NCI-H2107 treated with DMSO at 0.1 percent for 48 hours (cell line): ENCODE results near the gene UQCRQ.
"Not testable (repeated sequence)": the region's sequence is repeated elsewhere in the genome, so short reads cannot be mapped to it uniquely, and the experiment has no call there.

ENCODE experiments used
- DNase-seq: peaks from one replicate; lab custom pipeline; 2025; ENCODE audit not compliant: unreplicated experiment; lab: John Stamatoyannopoulos, UW

The UQCRQ gene

DNA sequence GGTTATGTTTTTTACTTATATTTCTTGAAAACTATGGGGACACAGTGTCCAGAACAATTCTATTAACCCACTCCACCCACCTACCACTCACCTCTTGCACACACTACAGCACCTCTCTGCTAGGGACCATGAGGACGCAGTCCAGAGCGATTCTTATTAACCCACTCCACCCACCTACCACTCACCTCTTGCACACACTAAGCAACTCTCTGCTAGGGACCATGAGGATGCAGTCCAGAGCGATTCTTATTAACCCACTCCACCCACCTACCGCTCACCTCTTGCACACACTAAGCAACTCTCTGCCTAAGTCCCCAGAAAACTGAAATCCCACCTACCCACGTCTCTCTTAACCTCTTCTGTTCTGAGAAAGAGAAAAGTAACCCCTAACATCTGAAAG is 33.8 kb upstream of the UQCRQ start:
- no peak for DNase-seq

DNA sequence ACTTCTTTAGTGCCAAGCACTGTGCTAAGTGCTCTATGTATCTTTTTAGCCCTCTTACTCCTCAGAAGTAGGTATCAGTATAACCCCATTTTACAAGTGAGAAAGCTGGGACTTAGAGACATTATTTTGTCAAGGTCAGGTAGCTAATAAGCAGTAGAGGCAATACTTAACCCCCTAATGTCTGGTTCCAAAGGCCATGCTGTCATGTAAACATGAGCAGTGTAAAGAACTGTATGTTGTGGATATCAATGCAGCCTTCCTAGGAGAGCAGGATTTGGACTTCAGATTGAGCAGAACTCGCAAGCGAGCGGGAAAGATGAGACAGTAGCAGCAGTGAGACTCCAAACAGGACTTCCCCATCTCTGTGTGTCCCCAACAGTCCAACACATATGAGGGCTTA is 32.4 kb upstream of the UQCRQ start:
- DNase-seq: no peak

- DNase-seq: no peak
Observed at GRCh38 chr5:132836852-132837251, 29.6 kb upstream of the UQCRQ start.

DNA sequence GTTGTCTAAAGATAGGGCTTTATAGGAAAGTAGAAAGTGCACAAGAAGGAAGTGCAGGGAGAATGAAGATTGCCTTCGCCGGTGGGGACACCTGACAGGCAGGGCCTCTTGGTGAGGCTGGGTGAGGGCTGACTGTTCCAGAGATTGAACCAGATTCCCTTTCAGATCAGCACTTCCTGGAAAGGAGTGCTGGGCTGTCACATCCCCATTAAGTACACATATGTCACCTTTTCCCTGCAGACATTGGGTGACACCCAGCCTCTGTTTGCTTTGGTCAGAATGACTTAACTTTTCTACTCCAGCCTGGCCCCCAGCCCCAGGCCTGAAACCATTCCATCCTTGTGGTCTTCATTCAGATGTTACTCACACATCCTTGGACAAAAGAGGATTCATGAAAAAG is 28.6 kb upstream of the UQCRQ start:
- no peak for DNase-seq

GRCh38 chr5:132838516-132839282 is 27.7 kb upstream of the UQCRQ start:
- no peak for DNase-seq

DNA sequence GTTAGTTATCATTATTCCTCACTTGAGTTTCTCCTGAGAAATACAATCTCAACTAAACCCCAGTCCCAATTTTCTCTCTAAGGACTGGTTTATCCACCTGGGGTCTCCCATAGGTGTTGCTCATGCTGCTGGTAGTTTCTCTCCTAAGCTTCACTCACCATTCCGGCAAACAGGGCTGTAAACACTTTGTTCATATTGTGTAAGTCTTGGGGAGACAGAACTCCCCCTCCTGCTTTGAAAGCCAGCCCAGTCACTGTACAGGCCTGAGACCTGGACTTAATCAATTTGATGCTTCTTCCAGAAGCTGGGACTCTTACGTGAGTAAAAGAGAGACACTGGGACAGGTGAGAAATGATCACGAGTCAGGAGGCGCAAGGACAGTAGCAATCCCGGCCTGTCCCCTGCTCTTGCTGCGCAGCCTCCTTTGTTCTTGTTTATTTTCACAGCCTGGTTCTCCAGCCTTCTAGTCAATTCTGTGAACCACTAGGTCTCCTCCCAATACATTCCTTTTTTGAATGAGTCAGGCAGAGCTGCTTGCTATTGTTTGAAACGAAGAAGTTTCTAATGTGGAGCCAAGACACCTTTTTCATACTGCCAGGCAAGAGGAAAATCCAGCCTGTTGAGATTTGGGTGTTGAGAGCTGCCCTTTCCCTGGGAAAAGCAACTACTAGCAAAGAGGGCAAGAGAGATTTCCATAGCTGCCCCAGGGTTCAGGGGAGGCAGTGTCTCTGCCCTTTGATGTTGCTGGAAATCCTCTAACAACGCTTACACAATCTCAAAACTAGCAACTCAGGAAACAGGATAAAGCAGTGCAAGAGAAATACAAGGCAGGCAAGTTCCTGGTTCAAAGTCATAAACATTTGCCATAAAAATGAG is 26.8 kb upstream of the UQCRQ start:
- no peak for DNase-seq

DNA sequence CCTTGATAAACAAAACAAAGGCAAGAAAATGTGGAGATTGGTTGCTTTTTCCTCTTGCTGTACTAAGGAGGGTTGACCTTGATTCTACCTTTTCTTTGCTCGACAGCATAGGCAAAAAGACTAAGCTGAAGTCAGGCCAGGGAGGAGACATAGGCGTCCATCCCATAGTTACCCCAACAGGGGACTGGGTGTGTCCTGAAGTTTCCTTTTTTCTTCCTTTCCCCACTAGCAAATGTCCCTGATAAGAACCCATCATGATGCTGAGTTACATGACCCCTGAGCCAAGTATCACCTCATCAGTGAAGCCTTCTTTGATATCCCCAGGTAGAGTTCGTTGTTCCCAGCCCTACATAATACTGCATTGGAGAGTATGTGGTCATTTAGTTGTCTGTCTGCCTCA is 26.1 kb upstream of the UQCRQ start:
- no peak for DNase-seq

DNA sequence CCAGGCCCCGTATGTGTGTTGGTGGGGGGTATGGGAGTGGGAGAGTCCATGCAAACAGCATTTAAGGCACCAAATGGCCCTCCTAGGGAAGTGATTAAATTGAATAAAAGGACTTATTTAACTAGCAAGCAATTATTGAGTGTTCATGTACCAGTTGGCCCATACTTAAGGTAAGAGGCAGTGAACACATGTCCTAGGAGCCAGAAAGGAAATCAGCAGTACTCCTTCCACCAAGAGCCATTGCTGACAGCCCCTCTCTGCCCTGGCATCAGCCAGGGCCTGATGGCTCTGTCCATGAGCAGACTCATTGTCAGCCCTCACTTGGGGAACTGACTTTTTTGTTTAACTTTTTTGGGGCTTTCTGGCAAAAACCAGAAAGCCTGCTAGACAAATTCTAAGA is 25.5 kb upstream of the UQCRQ start:
- DNase-seq: no peak

DNA sequence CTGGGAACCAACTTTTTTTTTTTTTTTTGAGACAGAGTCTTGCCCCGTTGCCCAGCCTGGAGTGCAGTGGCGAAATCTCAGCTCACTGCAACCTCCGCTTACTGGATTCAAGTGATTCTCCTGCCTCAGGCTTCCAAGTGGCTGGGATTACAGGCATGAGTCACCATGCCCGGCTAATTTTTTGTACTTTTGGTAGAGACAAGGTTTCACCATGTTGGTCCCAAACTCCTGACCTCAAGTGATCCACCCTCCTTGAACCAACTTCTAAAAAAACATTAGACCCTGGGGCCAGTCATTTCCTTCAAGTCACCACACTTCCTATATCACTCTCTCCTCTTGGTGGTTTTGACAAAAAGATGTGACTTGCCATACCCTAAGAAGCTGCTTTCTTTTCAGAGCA is 25.1 kb upstream of the UQCRQ start:
- no peak for DNase-seq

DNA sequence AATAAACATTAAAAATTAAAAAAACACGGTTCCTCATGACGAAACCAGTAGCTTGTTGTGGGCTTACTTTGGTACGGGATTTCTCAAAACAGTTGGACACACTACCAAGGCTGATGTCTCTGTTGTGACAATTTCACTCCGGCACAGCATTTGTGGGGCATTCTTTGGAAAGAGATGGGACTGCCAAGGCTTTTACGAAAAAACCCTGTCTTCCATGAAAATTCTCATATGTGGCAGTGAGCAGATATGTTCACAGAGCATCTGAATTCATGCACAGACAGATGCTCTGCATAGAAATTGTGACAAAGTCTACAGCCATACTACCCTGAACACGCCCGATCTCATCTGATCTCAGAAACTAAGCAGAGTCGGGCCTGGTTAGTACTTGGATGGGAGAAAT is 18.2 kb upstream of the UQCRQ start:
- no peak for DNase-seq

GRCh38 chr5:132849347-132849746 is 17.1 kb upstream of the UQCRQ start:
- DNase-seq: no peak

DNA sequence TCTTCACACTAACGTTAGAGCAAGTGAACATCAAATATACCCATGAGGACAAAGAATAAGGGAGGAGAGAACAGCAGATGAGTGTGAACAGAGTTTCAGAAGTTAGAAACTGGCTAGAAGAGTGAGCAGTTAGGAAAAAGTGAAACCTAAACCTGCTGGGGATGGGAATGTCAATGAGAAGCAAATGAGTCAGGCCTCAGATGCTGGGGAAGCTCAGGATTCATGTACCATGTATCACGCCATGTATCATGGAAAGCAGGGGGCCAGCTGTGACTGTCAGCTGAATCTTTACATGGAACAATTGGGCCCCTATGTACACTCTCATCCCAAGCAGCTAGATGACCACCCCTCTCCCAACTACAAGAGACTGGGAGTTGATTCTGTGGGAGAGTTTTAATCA is 16.4 kb upstream of the UQCRQ start:
- DNase-seq: no peak

GRCh38 chr5:132853323-132853722 is 13.1 kb upstream of the UQCRQ start:
- DNase-seq: no peak

GRCh38 chr5:132853790-132854189 is 12.7 kb upstream of the UQCRQ start:
- DNase-seq: no peak

- no peak for DNase-seq
Observed at GRCh38 chr5:132854301-132854700, 12.1 kb upstream of the UQCRQ start.

DNA sequence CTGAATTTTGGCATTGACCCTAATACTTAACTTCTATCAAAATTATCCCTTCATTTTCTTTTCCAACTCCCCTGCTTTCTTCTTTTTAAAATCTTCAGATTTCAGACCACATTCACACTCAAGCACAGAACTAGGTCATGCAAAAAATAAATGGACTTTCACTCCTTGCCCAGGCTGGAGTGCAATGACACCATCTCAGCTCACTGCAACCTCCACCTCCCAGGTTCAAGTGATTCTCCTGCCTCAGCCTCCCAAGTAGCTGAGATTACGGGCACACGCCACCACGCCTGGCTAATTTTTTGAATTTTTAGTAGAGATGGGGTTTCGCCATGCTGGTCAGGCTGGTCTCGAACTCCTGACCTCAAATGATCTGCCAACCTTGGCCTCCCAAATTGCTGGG is 11.4 kb upstream of the UQCRQ start:
- DNase-seq: not testable (repeated sequence)

DNA sequence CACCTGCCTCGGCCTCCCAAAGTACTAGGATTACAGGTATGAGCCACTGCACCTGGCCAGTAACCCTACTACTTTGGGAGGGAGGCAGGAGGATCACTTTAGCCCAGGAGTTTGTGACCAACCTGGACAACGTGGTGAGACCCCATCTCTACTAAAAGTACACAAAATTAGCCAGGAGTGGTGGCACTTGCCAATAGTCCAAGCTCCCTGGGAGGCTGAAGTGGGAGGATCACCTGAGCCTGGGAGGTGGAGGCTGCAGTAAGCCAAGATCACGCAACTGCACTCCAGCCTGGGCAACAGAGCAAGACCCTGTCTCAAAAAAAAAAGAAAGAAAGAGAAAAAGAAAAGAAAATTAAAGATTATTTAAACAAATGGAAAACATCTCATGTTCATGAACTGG is 10.4 kb upstream of the UQCRQ start:
- no peak for DNase-seq

- DNase-seq: no peak
Observed at GRCh38 chr5:132859889-132860437, 6.5 kb upstream of the UQCRQ start.

DNA sequence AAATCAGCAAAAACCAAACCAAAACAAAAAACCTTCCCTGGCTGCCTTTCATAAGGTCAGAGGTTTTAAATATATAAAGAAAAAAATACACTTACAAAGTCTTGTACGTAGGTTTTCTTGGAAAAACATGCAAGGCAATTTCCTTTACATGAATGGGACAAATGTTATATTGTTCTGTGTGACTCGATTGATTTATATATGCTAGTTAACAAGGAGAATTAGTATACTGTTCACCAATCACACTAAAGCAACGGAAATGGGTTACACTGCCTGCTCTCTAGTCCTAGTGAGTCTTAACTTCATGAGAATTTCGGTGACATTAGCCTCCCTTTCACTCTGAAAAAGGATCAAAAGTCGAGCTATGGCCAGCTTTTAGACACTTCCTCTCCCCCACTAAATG is 5.7 kb upstream of the UQCRQ start:
- DNase-seq: no peak

DNA sequence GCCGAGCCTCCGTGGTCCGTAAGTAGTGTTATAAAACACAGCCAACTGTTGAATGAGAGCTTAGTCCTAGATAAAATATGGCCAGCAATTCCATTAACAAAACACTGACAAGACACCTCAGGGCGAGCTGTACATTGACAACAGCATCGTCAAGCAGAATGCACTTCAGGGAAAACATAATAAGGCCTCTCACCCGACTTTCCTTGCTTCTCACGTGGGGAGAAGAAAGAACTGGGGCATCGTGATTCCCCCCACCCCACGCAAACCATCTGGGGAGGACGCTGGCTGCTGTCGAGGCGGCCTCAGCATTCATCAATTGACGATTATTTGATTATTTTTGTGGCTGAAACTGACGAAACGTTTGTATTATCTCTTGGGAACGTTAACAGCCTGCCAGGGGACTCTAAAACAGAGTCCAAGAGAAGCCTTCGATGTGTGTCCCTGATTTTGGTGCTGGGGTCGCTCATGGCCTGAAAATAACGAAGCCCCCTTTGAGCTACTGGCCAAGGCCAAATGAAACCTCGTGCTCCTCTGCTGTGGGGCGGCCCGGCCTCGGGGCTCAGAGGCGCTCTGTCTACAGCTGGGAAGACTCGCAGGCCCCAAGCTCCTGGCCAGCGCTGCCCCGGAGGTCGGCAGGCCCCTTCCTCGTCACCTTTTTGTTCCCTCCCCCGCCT is 637 bp upstream of the UQCRQ start:
- DNase-seq: no peak

- no peak for DNase-seq
Observed at GRCh38 chr5:132867046-132867451, 607 bp downstream of the UQCRQ start.

GRCh38 chr5:132868754-132869153 is 2.3 kb downstream of the UQCRQ start:
- no peak for DNase-seq
